Measurements from ENCODE around the gene GCC2.

DNA sequence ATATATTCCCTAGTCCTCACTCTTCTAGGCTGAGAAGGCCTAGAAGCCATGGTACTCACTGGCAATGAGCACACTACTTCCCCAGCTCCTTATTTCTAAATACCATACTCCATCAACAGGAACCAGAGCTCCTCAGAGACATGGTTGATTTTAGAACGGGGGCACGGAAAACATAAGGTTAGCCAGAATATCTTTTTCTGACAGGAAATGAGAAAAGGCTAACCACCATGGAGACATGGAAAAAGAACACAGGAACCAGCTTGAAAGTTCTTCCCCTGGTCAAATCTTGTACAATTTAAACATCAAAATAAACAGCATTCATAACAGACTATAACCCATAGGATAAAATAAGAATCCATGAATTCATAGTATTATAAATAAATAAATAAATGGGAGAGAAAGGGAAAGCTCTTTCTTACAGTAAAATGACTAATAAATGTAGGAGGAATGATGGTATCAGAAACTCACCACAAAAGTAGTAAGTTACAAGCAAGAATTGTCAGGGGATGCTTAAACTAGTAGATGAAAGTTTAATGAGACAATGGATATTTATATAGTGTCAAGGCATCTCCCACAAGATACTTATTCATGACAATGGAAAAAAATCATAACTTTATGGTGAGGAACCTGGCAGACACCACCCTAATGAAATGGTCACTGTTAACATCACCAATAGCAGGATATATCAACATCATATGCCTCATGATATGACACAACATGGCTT is 20.6 kb upstream of the GCC2 start:
- TF ChIP-seq, protein P1, sequence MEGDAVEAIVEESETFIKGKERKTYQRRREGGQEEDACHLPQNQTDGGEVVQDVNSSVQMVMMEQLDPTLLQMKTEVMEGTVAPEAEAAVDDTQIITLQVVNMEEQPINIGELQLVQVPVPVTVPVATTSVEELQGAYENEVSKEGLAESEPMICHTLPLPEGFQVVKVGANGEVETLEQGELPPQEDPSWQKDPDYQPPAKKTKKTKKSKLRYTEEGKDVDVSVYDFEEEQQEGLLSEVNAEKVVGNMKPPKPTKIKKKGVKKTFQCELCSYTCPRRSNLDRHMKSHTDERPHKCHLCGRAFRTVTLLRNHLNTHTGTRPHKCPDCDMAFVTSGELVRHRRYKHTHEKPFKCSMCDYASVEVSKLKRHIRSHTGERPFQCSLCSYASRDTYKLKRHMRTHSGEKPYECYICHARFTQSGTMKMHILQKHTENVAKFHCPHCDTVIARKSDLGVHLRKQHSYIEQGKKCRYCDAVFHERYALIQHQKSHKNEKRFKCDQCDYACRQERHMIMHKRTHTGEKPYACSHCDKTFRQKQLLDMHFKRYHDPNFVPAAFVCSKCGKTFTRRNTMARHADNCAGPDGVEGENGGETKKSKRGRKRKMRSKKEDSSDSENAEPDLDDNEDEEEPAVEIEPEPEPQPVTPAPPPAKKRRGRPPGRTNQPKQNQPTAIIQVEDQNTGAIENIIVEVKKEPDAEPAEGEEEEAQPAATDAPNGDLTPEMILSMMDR (IDR thresholded peaks at IDR 0.05; ENCODE audit: low read depth, low read length), result no peak
- no peak for TF ChIP-seq EZH2phosphoT487 (IDR thresholded peaks at IDR 0.05; ENCODE audit: low read depth)

Measured in OCI-LY3 (cell line).